ENCODE results near the gene IGFBP1. TPM values are rescaled to one million over a fixed set of nuclear protein-coding genes. Genes with fewer than 3 reads are reported as not detected.

The IGFBP1 gene
- total RNA-seq, 1 experiment from 2014 or later = not detected

DNA sequence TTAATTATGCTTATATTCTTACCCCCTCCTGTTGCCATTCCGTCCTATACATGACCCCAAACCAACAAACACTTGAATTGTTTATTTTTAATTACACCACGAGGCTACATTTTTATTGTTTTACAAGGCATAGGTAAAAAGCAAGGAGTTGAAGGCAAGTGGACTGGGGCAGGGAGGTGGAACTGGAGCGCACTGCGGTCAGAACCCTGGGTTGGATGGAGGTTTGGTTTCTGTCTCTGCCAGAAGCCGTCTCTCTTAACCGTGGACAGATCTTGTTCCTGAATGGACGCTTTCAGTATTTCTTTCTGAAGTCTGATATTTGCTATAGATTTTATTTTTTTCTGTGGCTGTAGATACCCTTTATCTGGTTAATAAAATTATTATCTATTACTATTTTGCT lies 52.7 kb downstream of the IGFBP1 start:
- no peaks in the 10 kb centered on the region for H3K9me2 ChIP-seq (replicated peaks; ENCODE audit: insufficient read depth, low read length)
- DNase-seq = no peak
- H4K20me1 ChIP-seq (ENCODE audit: insufficient read depth, low read depth, low read length) = no peaks in the 10 kb centered on the region
- no peak overlapping the region for H2AFZ ChIP-seq (ENCODE audit: low read length)
- no peak overlapping the region for H3K4me3 ChIP-seq (ENCODE audit: low read length)
- no peaks in the 10 kb centered on the region for H3K36me3 ChIP-seq (ENCODE audit: insufficient read depth, low read length)
- no peaks in the 10 kb centered on the region for H3K27me3 ChIP-seq (ENCODE audit: low read length)
- H3K9ac ChIP-seq (ENCODE audit: low read length) = no peak overlapping the region
- H3K9me3 ChIP-seq (ENCODE audit: low read length) = no peaks in the 10 kb centered on the region
- H3K4me2 ChIP-seq (ENCODE audit: low read depth, low read length, poor library complexity, severe bottlenecking) = no peak overlapping the region
- no peaks in the 10 kb centered on the region for H3K4me1 ChIP-seq (ENCODE audit: low read length)
- H3K79me2 ChIP-seq (ENCODE audit: low read length) = no peaks in the 10 kb centered on the region
- H3K27ac ChIP-seq (ENCODE audit: low read length) = no peak overlapping the region

Small RNAs within 50 kb of the gene (small RNA-seq; reads per million reads assigned to genes)
- not detected for gene RNU6-326P

Other genes with a start within 250 kb of the IGFBP1 start
- not detected in 2 replicates for gene CCDC201, start 15.4 kb upstream of the IGFBP1 start, total RNA-seq (2014; rRNA removed; shearing (Covaris generic); ENCODE audit: low replicate concordance)
- gene IGFBP3, start 32.8 kb downstream of the IGFBP1 start, total RNA-seq (2014; rRNA removed; shearing (Covaris generic); ENCODE audit: low replicate concordance) = not detected in 2 replicates